ENCODE measurements around the gene FN3K.

FN3K gene

GRCh38 chr17:82790391-82790790 is 55.0 kb downstream of the FN3K start:
- TF ChIP-seq CTCF (IDR thresholded peaks at IDR 0.05; ENCODE audit: insufficient read depth, low read length, poor library complexity, severe bottlenecking), result no peak
- no peak for DNase-seq (ENCODE audit: extremely low read depth, insufficient read length)
- no peaks in the 10 kb centered on the region; the same call in none of the 2 replicates for H3K36me3 ChIP-seq (ENCODE audit: control insufficient read depth, insufficient read depth, low read length)
- no peak overlapping the region for H3K4me3 ChIP-seq (replicated peaks; ENCODE audit: low read depth, low read length)
- no peaks in the 10 kb centered on the region for H3K27me3 ChIP-seq (replicated peaks; ENCODE audit: control insufficient read depth, insufficient read depth, low read length)

- no peak for TF ChIP-seq CTCF (IDR thresholded peaks at IDR 0.05; ENCODE audit: insufficient read depth, low read length, poor library complexity, severe bottlenecking)
- Histone ChIP-seq H3K27me3 (replicated peaks; ENCODE audit: control insufficient read depth, insufficient read depth, low read length) (no peaks in the 10 kb centered on the region), H3K36me3 (ENCODE audit: control insufficient read depth, insufficient read depth, low read length) (no peaks in the 10 kb centered on the region; the same call in none of the 2 replicates), H3K4me3 (replicated peaks; ENCODE audit: low read depth, low read length) (no peak overlapping the region)
- DNase-seq (ENCODE audit: extremely low read depth, insufficient read length), result no peak
These were observed 56.1 kb downstream of the FN3K start for GRCh38 chr17:82791532-82791931.

- no peak overlapping the region for H3K4me3 ChIP-seq (replicated peaks; ENCODE audit: low read depth, low read length)
- TF ChIP-seq CTCF (IDR thresholded peaks at IDR 0.05; ENCODE audit: insufficient read depth, low read length, poor library complexity, severe bottlenecking), result no peak
- no peaks in the 10 kb centered on the region; the same call in 1 of the 2 replicates for H3K36me3 ChIP-seq (ENCODE audit: control insufficient read depth, insufficient read depth, low read length)
- DNase-seq (ENCODE audit: extremely low read depth, insufficient read length), result no peak
- no peaks in the 10 kb centered on the region for H3K27me3 ChIP-seq (replicated peaks; ENCODE audit: control insufficient read depth, insufficient read depth, low read length)
These were observed 58.7 kb downstream of the FN3K start for GRCh38 chr17:82793974-82794630.

GRCh38 chr17:82794781-82795482 is 59.5 kb downstream of the FN3K start:
- TF ChIP-seq CTCF (IDR thresholded peaks at IDR 0.05; ENCODE audit: insufficient read depth, low read length, poor library complexity, severe bottlenecking), result no peak
- no peaks in the 10 kb centered on the region for H3K27me3 ChIP-seq (replicated peaks; ENCODE audit: control insufficient read depth, insufficient read depth, low read length)
- H3K4me3 ChIP-seq (replicated peaks; ENCODE audit: low read depth, low read length), result no peak overlapping the region
- peaks cover 3% of the 10 kb centered on the region for H3K36me3 ChIP-seq (ENCODE audit: control insufficient read depth, insufficient read depth, low read length)
- no peak for DNase-seq (ENCODE audit: extremely low read depth, insufficient read length)

- Histone ChIP-seq H3K36me3 (ENCODE audit: control insufficient read depth, insufficient read depth, low read length) (peaks cover 9% of the 10 kb centered on the region), H3K27me3 (replicated peaks; ENCODE audit: control insufficient read depth, insufficient read depth, low read length) (no peaks in the 10 kb centered on the region), H3K4me3 (replicated peaks; ENCODE audit: low read depth, low read length) (no peak overlapping the region)
- no peak for DNase-seq (ENCODE audit: extremely low read depth, insufficient read length)
- no peak for TF ChIP-seq CTCF (IDR thresholded peaks at IDR 0.05; ENCODE audit: insufficient read depth, low read length, poor library complexity, severe bottlenecking)
These were observed 60.2 kb downstream of the FN3K start for GRCh38 chr17:82795615-82796014.

Measured in GM06990 (cell line).